Stimulated activated CD8-positive, alpha-beta memory T cell treated with anti-CD3 and anti-CD28 coated beads, Interleukin-2, amount 100 ng/mL, for 1 hour (primary cell): ENCODE measurements around the gene TSTD1.
"Not testable (repeated sequence)": the region's sequence is repeated elsewhere in the genome, so short reads cannot be mapped to it uniquely, and the experiment has no call there.

ENCODE experiments used
- DNase-seq, 2 donors: peaks; one replicate each; pipeline ENCODE4 v3.0.0-alpha.2; 2020; ENCODE audit warnings: low read depth in 2 of 2

The TSTD1 gene

DNA sequence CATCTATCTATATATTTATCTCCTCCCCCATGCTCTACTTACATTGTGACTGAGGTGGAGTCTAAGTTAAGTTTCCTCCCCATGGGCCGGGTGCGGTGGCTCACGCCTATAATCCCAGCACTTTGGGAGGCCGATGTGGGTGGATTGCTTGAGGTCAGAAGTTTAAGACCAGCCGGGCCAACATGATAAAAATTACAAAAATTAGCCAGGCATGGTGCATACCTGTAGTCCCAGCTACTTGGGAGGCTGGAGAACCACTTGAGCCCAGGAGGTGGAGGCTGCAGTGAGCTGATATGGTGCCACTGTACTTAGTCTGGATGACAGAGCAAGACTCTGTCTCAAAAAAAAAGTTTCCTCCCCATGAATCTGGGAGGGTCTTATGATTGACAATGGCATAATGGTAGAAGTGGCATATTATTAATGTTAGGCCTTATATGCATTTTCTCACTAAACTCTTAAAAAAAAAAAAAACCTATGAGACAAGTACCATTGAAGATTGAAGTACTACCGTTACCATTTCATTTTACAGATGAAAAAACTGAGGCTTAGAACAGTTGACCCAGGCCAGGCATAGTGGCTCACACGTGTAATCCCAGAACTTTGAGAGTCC lies 29.1 kb downstream of the TSTD1 start:
- no peak for DNase-seq

DNA sequence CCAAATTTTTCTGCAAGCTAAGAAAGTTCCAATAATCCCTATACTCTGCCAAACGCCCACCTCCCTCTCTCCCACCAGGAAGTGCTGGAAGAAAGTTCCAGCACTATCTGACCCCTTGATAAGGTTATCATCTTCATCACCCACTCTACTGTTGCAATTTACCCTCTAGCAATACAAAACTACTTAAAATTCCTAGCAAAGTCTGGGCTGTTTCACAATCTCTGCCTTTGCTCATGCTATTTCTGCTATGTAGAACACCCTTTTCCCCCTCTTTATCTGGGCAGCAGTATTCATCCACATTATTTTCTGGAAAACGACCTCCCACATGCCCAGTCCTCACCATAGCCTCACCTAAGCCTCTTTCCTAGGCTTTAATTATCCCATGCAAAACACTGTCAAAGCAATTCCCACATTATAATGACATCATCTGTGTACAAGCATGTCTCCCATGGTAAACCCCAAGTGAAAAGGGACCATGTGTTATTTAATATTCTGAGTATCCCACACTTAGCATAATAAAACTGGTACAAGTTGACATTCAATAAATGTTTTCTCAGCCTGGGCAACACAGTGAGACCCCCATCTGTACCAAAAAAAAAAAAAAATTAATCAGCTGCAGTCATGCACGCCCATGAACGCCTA lies 29.8 kb downstream of the TSTD1 start:
- no peak for DNase-seq

DNA sequence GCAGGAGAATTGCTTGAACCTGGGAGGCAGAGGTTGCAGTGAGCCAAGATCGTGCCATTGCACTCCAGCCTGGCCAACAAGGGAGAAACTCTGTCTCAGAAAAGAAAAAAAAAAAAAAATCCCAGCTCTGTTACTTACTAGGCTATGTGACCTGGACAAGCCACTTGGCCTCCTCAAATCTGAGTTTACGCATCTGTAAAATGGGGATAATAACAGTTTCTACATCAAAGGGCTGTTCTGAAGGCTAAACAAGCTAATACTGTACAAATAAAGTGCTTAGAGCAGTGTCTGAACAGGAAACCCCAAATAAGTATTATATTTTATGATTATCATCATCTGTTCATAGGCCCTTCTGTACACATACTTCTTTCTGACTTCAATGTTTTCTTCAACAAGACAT lies 31.4 kb downstream of the TSTD1 start:
- DNase-seq = no peak

DNA sequence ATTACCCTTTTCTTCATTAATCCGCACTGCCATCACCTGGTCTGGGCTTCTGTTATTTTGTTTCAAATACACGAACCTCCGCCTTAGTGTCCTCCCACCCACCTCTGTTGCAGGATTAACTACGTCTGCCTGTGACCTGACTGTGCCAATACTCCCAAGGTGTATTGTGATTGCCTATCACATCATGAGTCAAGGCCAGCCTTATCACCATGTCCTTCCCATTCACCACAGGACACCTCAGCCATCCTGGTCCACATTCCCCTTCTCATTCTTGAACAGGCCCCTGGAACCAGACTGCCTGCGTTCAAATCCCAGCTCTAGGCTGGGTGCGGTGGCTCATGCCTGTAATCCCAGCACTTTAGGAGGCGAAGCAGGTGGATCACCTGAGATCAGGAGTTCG lies 32.2 kb downstream of the TSTD1 start:
- no peak for DNase-seq

DNA sequence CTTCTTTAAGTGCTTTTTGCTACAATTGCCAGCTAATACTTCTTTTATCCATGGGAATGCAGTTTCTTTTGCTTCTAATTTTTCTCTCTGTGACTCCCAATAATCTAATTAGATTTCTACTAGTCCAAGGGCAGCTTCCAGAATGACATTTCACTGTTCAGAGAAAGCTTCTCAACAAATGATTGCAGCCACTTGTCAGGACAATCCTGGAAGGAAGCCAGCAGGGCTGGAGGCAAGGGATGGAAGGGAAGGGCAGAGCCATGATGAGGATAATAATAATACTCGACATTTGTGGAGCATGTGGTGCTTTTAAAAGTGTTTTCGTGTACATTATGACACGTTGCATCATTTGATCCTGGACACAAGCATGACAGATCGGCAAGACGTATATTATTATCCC lies 37.2 kb downstream of the TSTD1 start:
- DNase-seq = no peak

DNA sequence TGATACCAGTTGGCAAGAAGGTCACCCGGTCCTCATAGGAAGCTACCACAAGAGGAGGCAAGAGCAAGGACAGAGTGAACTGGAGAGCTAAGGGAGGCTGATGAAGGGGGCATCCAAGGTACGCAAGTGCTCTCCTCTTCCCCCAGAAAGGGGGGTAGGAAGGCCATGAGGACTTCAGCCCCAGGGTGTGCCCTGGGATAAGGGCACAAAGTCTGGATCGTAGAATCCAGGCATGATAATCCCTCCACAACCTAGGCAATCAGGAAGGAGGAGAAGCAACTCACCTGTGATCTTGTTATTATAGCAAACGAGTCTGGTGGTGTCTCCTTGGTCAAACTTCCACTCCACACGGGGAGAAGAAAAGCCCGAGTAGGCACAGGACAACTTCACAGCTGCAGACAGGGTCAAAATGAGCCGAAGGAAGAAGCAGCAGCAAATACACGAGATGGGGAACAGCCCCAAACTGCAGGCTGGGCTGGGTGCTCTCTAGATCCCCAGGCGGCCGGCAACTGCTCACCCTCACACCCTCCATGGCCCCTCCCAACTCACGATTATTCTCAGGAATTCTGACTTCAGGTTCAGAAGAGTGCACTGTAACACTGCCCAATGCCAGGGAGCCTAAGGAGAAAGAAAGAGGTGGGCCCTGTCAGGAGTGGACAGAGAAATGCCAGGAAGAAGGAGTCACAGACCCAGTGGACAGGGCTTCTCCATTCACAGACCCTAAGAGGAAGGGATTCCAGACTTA lies 37.9 kb downstream of the TSTD1 start:
- no peak for DNase-seq

DNA sequence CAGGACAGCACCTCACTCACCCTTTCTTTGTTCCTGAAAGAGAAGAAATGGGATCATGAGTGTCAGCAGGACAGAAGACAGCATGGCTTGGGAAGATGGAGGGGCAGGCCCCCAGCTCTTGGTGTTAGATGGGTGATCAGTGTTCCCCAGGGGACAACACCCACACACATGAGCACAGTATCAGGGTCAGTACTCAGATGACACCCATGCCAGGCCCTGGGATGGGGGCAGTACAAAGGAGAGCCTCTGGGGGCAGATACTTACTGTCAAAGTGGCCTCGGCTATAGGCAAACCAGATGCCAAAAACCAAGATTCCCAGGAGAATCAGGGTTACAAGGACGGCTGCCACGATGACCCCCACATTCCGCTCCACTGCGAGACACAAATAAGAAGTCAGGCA lies 39.4 kb downstream of the TSTD1 start:
- DNase-seq = no peak

DNA sequence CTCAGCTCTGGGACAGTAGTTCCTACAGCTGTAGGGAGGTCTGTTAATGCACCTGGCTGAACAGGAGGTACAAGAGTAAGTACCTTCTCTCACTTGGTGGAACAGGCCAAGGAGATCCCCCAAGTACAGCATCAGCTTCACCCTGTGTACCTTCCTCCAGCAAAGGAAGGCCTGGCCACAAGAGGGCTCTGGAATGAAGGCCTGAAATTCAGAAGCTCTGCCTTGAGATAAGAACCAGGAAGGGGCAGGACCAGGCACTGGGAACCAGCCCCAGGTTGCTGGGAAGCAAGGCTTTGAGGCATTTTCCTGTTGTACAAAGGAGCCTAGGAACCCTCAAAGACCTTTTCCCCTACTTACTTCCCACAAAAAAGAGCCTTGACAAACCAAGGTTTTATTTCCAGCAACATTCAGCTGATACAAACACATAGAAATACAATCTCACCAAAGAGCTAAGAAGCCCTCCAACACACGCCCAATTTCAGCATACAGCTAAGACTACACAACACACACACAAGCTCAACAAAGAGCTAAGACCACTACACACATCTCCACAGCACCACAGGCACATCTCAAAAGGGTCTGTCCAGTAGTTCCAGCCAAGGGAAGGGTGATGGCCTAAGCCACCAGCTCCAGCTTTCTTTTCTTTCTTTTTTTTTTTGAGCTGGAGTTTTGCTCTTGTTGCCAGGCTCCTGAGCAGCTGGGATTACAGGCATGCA lies 41.3 kb downstream of the TSTD1 start:
- DNase-seq = peak; percentile 10 to 18

DNA sequence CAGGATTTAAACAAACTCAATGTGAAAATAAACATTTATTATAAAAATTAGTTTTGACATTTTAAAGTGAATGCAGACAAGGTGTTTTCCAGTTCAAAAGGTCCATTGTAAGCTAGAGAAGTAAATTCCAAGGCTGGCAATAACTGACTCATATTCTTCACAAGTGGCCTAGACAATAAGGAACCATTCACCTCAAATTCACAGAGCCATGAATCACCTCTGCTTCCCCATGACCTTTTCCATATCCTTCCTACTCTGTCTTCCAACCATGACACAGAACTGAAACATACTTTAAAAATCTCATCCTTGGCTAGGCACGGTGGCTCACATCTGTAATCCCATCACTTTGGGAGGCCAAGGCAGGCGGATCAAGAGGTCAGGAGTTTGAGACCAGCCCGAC lies 42.6 kb downstream of the TSTD1 start:
- DNase-seq = no peak

DNA sequence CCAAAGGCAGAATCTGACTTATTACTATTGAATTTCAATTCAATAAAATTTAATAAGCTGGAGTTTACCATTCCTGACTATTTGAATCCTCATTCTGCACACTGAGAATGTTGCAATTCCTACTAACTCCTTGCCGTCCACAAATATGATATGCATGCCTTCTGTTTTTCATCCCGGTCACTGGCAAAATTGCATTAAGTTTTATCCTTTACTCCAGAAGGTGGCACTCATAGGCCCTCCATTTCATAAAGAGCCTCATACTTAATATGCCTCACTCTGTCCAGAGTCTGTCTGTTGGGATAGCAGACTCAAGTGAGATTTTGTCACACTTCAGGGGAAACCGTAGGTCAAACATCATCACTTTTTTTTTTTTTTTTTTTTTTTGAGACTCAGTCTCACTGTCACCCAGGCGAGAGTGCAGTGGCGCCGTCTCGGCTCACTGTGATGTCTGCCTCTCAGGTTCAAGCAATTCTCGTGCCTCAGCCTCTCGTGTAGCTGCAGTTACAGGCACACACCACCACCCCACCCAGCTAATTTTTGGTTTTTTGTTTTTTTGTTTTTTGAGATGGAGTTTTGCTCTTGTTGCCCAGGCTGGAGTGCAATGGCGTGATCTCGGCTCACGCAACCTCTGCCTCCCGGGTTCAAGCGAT lies 45.1 kb downstream of the TSTD1 start:
- no peak for DNase-seq

DNA sequence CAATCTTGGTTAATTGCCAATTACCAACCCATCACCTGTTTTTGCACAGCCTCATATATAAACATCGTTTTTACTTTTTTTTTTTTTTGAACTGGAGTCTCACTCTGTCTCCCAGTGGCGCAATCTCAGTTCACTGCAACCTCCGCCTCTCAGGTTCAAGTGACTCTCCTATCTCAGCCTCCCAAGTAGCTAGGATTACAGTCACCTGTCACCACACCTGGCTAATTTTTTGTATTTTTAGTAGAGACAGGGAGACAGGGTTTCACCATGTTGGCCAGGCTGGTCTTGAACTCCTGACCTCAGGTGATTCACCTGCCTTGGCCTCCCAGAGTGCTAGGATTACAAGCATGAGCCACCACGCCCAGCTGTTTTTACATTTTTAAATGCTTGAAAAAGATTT lies 46.7 kb downstream of the TSTD1 start:
- DNase-seq = not testable (repeated sequence)
